Posterior vena cava (tissue), 2 donors: ENCODE data around the gene CTIF. TPM values are rescaled to one million over a fixed set of nuclear protein-coding genes. Genes with fewer than 3 reads are reported as not detected.

Experiments used
- DNase-seq: peaks from one replicate; pipeline ENCODE4 v3.0.0-alpha.2; 2020; ENCODE audit warnings: low spot score
- intact Hi-C, 2 donors: fragments of 100-400 bp; cut with DNase I; formaldehyde crosslinking; loops; one replicate each; pipeline versions ENCODE4 v1.14.1 to v1.14.2; 2022 to 2023
- total RNA-seq, 2 donors: library from RNA; stranded (reverse); fragmentation: NEBNext Ultra II Directional; extraction: Animal tissue kit (Norgen Biotek cat#: 25700); gene quantifications; one replicate each; pipeline ENCODE4 v1.2.1, GENCODE V29; 2021
- donor health status: DM: yes; HTN: yes; CAD: no.
- donor health status: DM: yes; HTN: yes; CAD: no.

CTIF gene
- total RNA-seq, 2 donors from 2014 or later, result 87.8 to 116 TPM

DNA sequence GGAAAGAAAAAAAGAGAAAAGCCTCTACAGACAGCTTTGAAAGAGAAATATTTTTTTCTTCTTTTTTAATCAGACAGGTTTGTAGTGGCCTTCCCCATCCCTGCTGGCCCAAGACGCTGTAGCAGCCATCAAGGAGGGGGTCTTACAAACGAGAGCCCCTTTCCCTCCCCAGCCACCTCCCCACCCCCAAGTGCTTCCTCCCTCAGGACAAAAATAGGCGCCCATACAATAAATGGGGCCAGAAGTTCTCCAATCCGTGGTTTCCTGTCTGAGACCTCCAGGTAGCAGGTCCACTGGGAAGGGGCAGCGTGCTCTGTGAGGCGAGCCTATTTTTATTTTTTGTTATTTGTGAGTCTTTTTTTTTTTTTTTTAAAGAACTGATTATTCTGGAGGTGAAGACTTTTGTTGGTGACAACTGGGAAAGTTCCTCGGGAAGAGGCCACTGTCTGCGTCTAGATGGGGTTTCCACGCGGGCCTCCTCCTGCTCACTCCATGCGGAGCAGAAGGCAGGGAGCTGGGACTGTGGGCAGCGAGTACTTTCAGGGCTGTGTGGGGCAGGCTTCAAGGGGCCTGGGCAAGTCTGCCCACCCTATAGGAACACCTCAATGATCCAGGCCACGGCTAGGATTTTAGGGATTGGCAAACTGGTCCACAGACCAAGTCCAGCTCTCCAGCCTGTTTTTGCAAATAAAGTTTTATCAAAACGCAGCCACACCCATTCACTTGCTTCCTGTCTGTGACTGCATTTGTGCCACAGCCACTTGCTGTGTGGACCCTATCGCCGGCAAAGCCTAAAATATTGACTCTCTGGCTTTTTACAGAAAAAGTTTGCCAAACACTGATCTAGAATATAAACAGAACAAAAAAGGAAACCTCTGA, 139.6 kb downstream of the CTIF start:
- peak; percentile 58 for DNase-seq
- intact Hi-C loops, result loop anchor here (5.0 to 10.0 kb wide), 5 partner anchors 266 to 736 kb away; partner anchors contain the start of gene SMAD7 (in 1 of the 2)

DNA sequence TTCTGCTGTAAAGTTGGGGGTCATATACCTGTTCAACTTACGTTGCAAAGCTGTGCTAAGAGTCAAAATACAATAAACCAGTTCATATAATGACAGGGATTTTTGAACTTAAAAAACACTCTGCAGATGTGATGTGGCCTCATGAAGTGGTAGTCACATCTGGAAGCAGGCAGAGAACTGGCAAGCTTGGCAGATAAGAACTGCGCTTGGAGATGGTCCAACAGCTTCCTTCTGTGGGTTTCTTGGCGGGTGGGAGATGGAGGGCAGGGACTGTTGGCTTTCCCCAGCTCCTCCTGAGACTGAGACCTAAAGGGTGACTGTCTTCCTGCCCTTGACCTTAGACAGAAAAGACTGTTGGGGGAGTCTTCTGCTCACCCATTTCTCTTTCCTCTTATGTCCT, 140.4 kb downstream of the CTIF start:
- intact Hi-C loops, result loop anchor here (5.0 to 10.0 kb wide), 5 partner anchors 266 to 736 kb away; partner anchors contain the start of gene SMAD7 (in 1 of the 2)
- DNase-seq, result peak; percentile 13

DNA sequence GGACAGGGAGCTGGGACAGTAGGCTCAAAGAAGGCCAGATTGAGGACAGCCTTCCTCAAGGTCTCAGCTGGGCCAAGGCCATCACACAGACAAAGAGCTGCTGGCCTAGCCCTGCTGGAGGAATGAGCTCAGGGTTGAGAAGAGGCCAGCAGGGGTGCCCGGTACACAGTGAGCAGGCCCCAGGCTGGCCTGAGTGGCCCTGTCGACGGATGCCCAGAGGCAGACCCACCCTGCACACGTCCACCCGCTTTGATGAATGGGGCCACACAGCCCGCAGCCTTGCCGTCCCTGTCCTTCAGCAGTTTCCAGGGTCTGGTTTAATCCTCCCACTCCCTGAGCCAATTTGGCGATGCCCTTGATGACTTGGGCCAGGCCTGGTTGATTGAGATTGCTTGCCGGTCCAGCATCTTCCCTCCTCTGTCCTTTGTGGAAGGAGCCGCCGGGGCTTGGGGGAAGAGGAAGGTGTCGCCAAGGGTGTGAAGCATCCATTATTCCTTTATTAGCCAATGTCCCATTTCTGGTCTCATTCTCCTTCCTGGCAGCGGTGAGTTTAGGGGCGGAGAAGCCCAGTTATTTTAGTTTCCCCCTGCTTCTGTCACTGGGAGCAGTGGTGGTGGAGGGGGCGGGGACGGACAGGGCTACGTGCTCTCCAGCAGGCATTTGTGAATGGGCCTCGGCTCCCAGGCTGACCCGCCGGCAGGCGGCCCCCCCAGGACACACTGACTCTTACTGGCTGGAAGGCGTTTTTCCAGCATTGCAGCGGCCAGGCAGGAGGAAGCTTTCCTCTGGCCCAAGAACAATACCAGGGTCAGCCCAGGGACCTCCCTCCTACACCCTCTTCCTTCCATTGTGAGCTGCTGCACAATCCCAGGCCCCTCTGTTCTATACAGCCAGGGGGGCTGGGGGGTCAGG, 141.8 kb downstream of the CTIF start:
- DNase-seq, result peak; percentile 97
- intact Hi-C loops, result loop anchor here (10.0 kb wide), 2 partner anchors 74 to 104 kb away; no protein-coding TSS in a partner anchor

DNA sequence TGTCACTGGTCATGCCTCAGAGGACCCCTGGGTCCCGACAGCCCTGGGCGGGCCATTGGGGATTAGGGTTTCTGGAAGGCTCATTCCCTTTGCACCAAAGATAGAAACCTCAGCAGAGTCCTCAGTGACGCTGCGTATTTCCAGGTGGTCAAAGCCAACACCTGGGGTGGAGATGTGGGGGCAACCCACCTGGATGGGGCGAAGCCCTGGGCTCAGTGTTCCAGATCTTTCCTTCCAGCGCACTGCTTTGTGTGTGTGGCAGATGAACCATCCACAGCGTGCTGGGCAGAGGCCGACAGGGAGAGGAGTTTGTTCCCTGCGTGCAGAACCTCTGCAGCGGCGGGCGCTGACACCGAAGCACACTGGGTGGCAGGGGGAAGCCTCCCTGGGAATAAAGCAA, 143.9 kb downstream of the CTIF start:
- peak; percentile 38 for DNase-seq
- intact Hi-C loops, result loop anchor here (10.0 kb wide), 2 partner anchors 72 to 102 kb away; no protein-coding TSS in a partner anchor

DNA sequence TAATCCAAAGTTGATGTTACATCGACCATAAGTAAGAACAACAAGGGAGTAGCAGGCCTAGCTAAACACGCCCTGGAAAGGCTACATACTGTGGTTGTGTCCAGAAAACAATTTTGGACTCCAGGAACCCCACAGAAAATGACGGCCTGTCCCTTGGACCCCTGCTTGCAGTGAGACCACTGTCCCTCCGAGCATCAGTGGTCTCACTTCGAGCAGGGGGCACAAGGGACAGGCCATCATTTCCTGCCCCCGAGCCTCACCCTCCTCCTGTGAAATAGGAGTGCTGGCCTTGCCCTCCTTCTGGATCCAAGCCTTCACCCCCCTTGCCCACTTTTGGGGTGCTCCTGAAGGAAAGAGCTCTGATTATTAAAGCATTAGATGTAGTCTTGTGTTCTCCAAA, 144.4 kb downstream of the CTIF start:
- intact Hi-C loops, result loop anchor here (10.0 kb wide), 2 partner anchors 72 to 102 kb away; no protein-coding TSS in a partner anchor
- DNase-seq, result peak; percentile 72

DNA sequence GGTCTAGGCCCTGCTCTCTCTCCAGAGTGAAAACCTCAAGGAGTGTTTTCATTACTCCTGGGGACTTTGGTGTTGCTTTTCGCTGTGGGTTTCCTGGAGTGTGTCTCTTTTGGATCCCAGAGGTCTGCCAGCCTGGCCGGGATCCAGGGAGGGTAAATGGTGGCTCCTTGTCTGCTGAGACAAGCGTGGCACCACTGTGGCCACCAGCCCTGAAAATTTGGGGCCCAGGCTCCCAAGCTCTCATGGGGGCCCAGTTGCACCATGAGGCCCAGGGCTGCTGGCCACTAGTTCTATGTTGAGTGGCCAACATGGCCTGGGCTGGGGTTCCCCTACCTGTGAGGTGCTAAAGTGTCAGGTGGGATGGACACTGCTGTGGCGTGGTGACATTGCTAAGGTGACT, 144.8 kb downstream of the CTIF start:
- intact Hi-C loops, result loop anchor here (10.0 kb wide), 2 partner anchors 71 to 101 kb away; no protein-coding TSS in a partner anchor
- DNase-seq, result peak; percentile 46

DNA sequence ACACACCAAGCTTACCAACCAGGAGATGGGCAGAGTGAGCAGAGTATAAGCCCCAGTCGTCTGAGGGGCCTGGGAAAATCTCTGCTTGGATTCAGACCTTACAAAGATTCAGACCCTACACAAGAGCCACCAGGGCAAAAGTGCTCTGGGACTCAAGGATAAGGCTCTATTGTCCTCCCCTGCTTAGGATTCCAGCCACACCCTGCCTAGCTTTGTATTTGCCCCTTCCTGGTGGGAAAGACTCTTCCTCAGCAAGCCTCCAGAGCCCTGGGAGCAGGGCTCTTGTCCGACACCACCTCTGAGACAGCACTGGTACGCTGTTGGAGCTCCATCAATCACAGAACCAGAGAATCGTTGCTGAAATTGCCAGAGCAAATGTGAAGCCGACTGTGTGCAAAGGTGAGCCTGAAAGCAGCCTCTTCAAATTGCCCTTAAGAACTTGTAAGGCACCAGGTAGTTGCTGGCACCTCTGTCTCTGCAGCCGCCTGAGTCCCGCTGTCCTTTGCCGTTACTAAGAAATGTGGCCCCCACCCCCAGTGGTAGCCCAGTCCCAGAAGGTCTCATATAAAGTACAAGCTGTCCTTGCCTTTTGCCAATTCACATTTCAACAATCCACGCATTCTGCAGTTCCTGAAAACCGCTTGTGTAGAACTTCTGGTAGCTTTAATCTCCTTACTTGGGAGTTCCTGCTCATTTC, 148.7 kb downstream of the CTIF start:
- peak; percentile 65 for DNase-seq
- intact Hi-C loops, result loop anchor here (10.0 kb wide), 2 partner anchors 67 to 97 kb away; no protein-coding TSS in a partner anchor

DNA sequence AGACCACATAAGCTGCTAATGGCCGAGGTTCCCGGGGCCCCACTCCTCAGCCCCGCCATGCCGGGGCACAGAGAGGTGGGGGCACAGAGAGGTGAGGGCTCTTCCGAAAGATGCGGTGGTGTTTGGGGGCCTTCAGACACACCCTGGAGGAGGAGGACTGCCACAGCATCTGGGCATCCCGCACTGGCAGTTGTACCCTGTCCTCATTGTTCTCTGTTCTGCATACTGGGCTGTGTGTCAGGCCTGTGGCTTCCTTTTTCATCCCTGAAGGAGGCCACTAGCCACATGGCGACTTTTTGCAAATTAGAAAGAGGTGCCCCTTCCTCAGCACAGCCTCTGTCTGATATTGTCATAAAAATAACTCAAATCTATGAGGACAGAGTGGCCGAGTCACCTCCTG, 150.1 kb downstream of the CTIF start:
- peak; percentile 25 for DNase-seq
- intact Hi-C loops, result loop anchor here (10.0 kb wide), 2 partner anchors 66 to 96 kb away; no protein-coding TSS in a partner anchor

DNA sequence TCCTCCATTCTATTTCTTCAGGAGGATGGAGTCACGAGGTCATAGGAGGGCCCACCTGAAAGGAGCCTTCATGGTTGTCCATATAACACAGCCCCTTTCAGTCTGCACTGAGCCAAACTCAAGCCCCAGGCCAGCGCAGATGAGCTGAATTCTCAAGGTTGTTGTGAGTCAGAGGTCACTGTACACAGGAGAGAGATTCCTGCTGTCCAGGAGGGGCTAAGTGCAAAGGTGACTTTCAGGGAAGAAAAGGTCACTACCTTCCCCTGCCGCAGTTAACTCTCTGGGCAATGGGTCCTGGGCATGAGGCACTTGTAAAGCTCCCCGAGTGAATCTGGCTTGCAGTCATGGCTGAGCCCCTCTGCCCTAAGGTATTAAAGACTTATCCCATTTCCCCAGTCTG, 150.7 kb downstream of the CTIF start:
- DNase-seq, result peak; percentile 23
- intact Hi-C loops, result loop anchor here (10.0 kb wide), 2 partner anchors 65 to 95 kb away; no protein-coding TSS in a partner anchor

DNA sequence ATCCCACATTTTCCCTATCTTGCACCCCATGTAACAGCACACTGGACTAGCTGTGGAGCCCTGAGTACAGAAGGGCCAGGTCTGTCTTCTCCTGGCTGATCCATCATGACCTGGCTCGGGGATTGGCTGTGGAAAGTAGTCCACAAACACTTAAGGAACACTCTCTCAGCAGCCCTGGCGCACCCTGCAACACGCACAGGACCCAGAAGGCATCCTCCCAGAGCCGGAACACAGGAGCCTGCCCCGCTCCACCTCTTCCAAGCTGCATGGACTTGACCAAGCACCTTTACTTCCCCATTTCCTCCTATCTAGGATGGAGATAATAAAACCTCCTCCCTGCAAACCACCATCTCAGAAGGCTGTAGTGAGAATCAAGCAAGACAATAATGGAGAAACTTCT, 151.7 kb downstream of the CTIF start:
- intact Hi-C loops, result no loop called here

DNA sequence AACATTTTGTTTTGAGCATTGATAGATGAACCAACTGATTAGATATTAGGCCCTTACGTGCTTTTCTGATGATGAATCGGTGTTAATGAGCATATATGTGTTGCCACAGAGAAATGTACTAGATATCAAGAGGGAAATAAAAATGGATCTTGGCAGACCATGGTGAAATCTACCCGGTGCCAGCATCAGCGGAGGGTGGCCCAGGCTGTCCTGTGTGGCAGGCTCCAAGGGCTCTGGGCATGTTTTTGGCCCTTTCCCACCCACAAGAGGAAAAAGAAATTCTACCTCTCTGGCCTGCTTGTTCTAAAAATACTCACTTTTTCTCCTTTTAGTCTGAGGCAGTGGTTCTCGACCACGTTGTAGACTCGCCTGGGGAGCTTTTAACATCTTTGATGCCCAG, 154.2 kb downstream of the CTIF start:
- no peak for DNase-seq
- intact Hi-C loops, result no loop called here

More for the DNA sequence above, 151.7 kb downstream of the CTIF start:
- peak; percentile 44 for DNase-seq

DNA sequence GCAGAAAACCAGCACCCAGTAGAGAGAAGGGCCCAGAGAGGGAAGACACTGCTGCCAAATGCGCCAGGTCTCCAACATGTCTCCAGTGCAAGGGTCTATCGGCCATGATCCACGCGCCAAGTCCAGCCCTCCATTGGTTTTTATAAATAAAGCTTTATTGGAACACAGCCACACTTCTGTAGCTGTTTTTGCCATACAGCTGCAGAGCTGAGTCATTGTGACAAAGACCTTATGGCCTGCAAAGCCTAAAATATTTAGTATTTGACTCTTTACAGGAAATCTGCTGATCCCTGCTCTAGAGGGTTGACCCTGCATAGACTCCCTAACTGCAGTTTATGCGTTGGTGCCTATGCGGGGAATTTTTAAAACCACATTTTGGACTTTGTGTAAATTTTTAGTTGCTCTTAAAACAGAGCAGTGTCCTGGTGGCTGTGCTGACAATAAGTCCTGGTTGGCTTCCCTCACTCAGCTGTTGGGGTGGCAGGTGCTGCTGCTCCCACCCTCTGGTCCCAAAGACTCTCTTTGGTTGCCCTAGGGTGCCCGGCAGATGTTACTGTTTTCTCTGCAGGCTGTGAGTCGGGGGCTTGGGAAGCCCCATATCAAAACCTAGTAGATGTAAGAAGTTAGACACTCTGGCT, 154.9 kb downstream of the CTIF start:
- intact Hi-C loops, result no loop called here
- DNase-seq, result no peak

DNA sequence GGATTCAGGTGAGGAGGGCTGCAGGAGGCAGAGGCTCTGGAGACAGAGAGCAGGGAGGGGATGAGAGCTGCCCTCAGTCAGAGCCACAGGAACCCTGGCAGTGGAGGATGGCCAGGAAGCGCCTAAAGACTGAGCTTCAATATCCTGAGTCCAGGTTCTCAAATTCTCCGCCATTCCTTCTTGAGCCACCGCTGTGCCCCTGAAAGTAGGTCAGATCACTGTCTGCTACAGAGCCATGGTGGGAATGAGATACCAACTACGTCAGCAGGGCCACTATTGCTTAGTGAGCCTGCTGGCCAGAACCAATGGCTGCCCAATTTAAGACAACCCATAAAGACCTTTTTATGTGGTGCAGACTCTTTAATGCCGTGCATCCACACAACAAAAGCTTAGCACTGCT, 155.5 kb downstream of the CTIF start:
- DNase-seq, result no peak
- intact Hi-C loops, result no loop called here

DNA sequence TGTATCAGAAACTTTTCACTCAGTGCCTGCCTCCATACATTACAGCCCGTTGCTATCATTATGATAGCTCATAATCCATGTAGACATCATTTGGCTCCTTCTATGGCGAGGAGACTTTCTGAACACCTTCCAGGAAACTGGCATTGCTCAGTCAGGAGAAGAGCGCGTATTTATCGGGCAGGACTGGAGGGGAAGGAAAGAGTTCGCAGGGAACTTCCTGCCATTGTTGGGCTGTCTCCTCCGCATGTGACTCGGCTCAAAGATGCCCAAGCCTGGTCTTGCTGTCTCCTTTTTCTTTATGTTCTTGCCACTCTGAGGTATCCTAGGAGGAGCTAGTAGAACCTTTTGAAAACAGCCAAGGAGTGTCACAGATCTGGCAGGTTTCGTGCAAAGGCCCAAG, 156.8 kb downstream of the CTIF start:
- no peak for DNase-seq
- intact Hi-C loops, result no loop called here

DNA sequence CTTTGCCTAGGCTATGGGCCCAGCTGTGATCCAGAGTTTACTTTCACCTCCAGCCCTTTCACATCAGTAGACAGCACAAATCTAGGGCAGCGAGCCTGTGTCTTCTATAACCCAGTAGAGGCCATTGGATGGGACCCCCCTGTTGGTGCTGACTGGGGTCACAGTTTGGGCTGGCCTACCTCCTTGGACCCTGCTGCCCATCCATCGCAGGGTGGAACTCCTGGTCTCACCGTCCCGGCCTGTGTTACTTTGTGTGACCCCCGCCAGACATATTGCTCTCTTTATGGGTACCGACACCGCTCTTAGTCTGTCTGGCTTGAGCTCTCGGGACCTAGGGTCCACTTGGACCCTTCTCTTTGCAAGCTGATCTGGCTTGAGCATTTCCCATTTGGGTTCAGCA, 157.4 kb downstream of the CTIF start:
- intact Hi-C loops, result no loop called here
- DNase-seq, result no peak

DNA sequence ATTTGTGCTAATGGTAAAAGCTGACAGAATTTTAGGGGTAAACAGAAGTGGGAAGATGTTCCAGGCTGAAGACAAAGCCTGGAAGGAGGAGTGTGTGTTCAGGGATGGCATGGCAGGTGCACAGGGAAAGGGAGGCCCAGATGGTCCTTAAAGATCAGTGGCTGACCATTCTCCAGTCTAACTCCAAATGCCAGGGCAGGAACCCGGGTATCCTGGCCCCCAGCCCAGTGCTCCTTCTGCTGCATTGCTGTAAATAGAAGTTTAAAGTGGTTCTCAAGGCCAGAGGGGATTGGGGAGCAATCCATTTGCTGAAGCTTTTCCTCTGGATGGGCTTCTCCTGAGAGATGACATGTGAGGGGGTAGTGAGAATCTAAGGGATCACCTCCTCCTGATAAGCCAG, 158.6 kb downstream of the CTIF start:
- intact Hi-C loops, result no loop called here
- DNase-seq, result no peak

DNA sequence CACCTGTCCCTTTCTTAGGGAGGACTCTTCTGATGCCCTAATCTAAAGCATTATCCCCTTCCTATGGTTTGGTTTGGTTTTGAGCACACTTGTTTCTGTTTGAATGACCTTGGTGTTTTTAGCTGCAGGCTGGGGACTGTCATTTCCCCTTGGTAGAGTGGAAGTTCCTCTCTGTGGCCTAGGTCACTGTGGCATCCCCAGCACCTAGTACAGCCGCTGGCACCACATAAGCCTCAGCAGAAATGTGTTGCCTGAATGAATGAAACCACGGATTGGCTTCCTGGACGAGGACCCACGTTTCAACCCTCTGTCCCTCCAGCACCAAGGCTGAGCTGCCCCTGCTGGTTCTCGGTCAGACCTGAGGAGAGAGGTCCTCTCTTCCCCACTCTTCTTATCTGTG, 159.9 kb downstream of the CTIF start:
- no peak for DNase-seq
- intact Hi-C loops, result no loop called here

DNA sequence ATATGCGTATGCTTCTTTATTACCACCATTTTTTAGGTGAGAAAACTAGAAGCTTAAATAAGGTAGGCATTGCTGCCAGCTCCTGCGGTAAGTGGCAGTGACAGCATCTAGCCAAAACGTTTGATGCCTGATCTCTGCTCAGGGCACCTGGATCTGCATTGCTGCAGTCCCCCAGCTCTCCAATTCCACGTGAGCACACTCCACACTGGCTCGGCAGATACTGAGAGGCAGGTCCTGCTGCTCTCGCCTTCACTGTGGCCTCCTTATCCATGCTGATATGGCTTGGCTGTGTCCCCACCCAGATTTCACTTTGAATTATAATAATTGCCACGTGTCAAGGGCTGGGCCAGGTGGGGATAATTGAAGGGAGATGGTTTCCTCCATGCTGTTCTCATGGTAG, 160.9 kb downstream of the CTIF start:
- DNase-seq, result no peak
- intact Hi-C loops, result no loop called here

DNA sequence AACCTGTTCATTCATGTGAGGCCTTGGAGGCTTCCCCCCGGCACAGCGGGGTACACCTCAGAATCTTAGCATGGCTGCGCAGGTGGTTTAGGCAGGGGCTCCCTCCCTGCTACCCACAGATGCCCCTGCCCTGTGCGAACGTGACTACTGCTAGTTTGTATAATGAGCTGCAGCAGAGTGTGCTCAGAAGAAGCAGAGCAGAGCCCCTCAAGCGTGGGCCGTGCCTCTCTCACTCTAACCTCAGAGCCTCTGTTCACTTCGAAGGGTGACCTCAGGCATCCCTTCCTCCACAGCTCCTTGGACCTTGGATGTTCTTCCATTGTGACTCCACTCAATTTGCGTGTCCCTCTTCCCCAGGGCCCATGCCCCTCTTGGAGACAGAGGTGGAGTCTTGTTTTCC, 161.6 kb downstream of the CTIF start:
- no peak for DNase-seq
- intact Hi-C loops, result no loop called here
